ENCODE measurements around the gene ALG12. TPM values are rescaled to one million over a fixed set of nuclear protein-coding genes. Genes with fewer than 3 reads are reported as not detected.

Gene ALG12
- polyA plus RNA-seq, 3 donors: 7.2 to 9.5 (median 9.0) TPM

GRCh38 chr22:49913446-49913845 lies 4.8 kb downstream of the ALG12 start:
- peaks cover 27 to 49% of the 10 kb centered on the region in 2 donors for H3K36me3 ChIP-seq (replicated peaks in 1 of 2; ENCODE audit: control insufficient read depth in 1 of 2, insufficient read depth in 2 of 2, low read length in 2 of 2)
- no peak overlapping the region for H2AFZ ChIP-seq (ENCODE audit: insufficient read depth, low read depth, low read length, poor library complexity, severe bottlenecking)
- no peaks in the 10 kb centered on the region for H3K27me3 ChIP-seq (ENCODE audit: control insufficient read depth in 2 of 2, insufficient read depth in 2 of 2, low read length in 2 of 2)
- Mint-ChIP-seq H3K27me3 (ENCODE audit: low read depth in 3 of 3) (peaks cover 0 to 3% (median 2%) of the 10 kb centered on the region in 3 donors), H3K9me3 (no peaks in the 10 kb centered on the region), H3K36me3 (peaks cover 39 to 47% of the 10 kb centered on the region in 2 donors), H3K4me3 (no peak overlapping the region), H3K27ac (no peak overlapping the region), H3K4me1 (peaks cover 12% of the 10 kb centered on the region)
- no peak overlapping the region for H3K9ac ChIP-seq (ENCODE audit: insufficient read depth, low read length, poor library complexity, severe bottlenecking)
- no peak for DNase-seq
- H4K20me1 ChIP-seq (ENCODE audit: insufficient read depth, low read length): no peaks in the 10 kb centered on the region
- no peak overlapping the region for H3K4me2 ChIP-seq (replicated peaks; ENCODE audit: extremely low read depth, low read length, poor library complexity, severe bottlenecking)
- no peak for TF ChIP-seq CTCF (IDR thresholded peaks at IDR 0.05)
- H3K4me3 ChIP-seq (replicated peaks in 1 of 3; ENCODE audit: low read depth in 2 of 3, low read length in 3 of 3): no peak overlapping the region
- H3K9me3 ChIP-seq (replicated peaks in 1 of 2; ENCODE audit: control insufficient read depth in 1 of 2, insufficient read depth in 1 of 2, low read length in 2 of 2): no peaks in the 10 kb centered on the region
- H3K79me2 ChIP-seq (ENCODE audit: insufficient read depth, low read length): peaks cover 14% of the 10 kb centered on the region
- intact Hi-C loops (cut with micrococcal nuclease): no loop called here
- no peak overlapping the region for H3K27ac ChIP-seq (ENCODE audit: low read depth in 1 of 2, low read length in 2 of 2)
- H3K4me1 ChIP-seq (ENCODE audit: control insufficient read depth in 1 of 2, insufficient read depth in 2 of 2, low read length in 2 of 2): peaks cover 11 to 12% of the 10 kb centered on the region in 2 donors
- WGBS (ENCODE audit: insufficient coverage): over 99% methylated on average over 13 of the region's 14 CpGs

GRCh38 chr22:49913026-49913425 lies 5.2 kb downstream of the ALG12 start:
- 93% methylated on average over 10 of the region's 14 CpGs for WGBS (ENCODE audit: insufficient coverage)
- H4K20me1 ChIP-seq (ENCODE audit: insufficient read depth, low read length): no peaks in the 10 kb centered on the region
- H3K36me3 ChIP-seq (replicated peaks in 1 of 2; ENCODE audit: control insufficient read depth in 1 of 2, insufficient read depth in 2 of 2, low read length in 2 of 2): peaks cover 28 to 52% of the 10 kb centered on the region in 2 donors
- no peaks in the 10 kb centered on the region for H3K9me3 Mint-ChIP-seq
- no peak overlapping the region for H2AFZ ChIP-seq (ENCODE audit: insufficient read depth, low read depth, low read length, poor library complexity, severe bottlenecking)
- no peak for DNase-seq
- no peaks in the 10 kb centered on the region for H3K27me3 ChIP-seq (ENCODE audit: control insufficient read depth in 2 of 2, insufficient read depth in 2 of 2, low read length in 2 of 2)
- H3K79me2 ChIP-seq (ENCODE audit: insufficient read depth, low read length): peaks cover 14% of the 10 kb centered on the region
- H3K4me1 Mint-ChIP-seq: peaks cover 12% of the 10 kb centered on the region
- TF ChIP-seq CTCF (IDR thresholded peaks at IDR 0.05): no peak
- no peak overlapping the region for H3K27ac ChIP-seq (ENCODE audit: low read depth in 1 of 2, low read length in 2 of 2)
- peaks cover 39 to 50% of the 10 kb centered on the region in 2 donors for H3K36me3 Mint-ChIP-seq
- no peak overlapping the region for H3K4me3 ChIP-seq (replicated peaks in 1 of 3; ENCODE audit: low read depth in 2 of 3, low read length in 3 of 3)
- no peak overlapping the region for H3K4me3 Mint-ChIP-seq
- H3K27ac Mint-ChIP-seq: no peak overlapping the region
- intact Hi-C loops (cut with micrococcal nuclease): no loop called here
- no peak overlapping the region for H3K9ac ChIP-seq (ENCODE audit: insufficient read depth, low read length, poor library complexity, severe bottlenecking)
- no peak overlapping the region for H3K4me2 ChIP-seq (replicated peaks; ENCODE audit: extremely low read depth, low read length, poor library complexity, severe bottlenecking)
- H3K27me3 Mint-ChIP-seq (ENCODE audit: low read depth in 3 of 3): peaks cover 0 to 3% (median 2%) of the 10 kb centered on the region in 3 donors
- H3K4me1 ChIP-seq (ENCODE audit: control insufficient read depth in 1 of 2, insufficient read depth in 2 of 2, low read length in 2 of 2): peaks cover 11 to 12% of the 10 kb centered on the region in 2 donors
- H3K9me3 ChIP-seq (replicated peaks in 1 of 2; ENCODE audit: control insufficient read depth in 1 of 2, insufficient read depth in 1 of 2, low read length in 2 of 2): no peaks in the 10 kb centered on the region

Data from CD14-positive monocyte (primary cell).